B cell (primary cell): ENCODE results near the gene SCO2. TPM values are rescaled to one million over a fixed set of nuclear protein-coding genes. Genes with fewer than 3 reads are reported as not detected.

Source experiments
- ATAC-seq: fragments of 200-7000 bp; cut with Tn5 transposase; one replicate; pipeline ENCODE4 v1.10.0; 2021; ENCODE audit warnings: low read depth, mild to moderate bottlenecking, moderate number of reproducible peaks, moderate library complexity
- CTCF ChIA-PET: fragments of 350-600 bp; sonication (Branson Sonifier 250); formaldehyde crosslinking; loops from one replicate; lab custom pipeline; 2021; ENCODE audit warnings: antibody characterized with exemption, inconsistent platforms; lab: Charles Lee
- POLR2A ChIA-PET: fragments of 350-600 bp; sonication (Branson Sonifier 250); formaldehyde crosslinking; loops from one replicate; lab custom pipeline; 2021; ENCODE audit warnings: antibody characterized with exemption; lab: Charles Lee
- DNase-seq: peaks from one replicate; pipeline ENCODE4 v3.0.0; 2013
- H2AFZ ChIP-seq: 2 replicates; pipeline ENCODE4 v1.6.1; 2012; ENCODE audit warnings: mild to moderate bottlenecking, low read depth, low read length; ENCODE audit not compliant: insufficient read depth, poor library complexity, severe bottlenecking
- H3K27ac ChIP-seq, 2 donors: 1 replicate in 1 of 2; 2 replicates in 1 of 2; pipeline ENCODE4 v1.5.1; 2012 to 2013; ENCODE audit warnings: low read length in 2 of 2, mild to moderate bottlenecking in 2 of 2, moderate library complexity in 1 of 2
- H3K27me3 ChIP-seq, 4 experiments: fragments of 200-600 bp in 1 of 4; sonication (generic) in 1 of 4; replicated peaks in 1 of 4; 1 replicate in 2 of 4; 2 replicates in 2 of 4; pipeline versions ENCODE4 v1.6.1 to v1.7.0; 2013 to 2016; ENCODE audit warnings: low read length in 3 of 4, mild to moderate bottlenecking in 2 of 4, mixed read lengths in 1 of 4, moderate library complexity in 1 of 4; ENCODE audit not compliant: insufficient read depth in 4 of 4, control insufficient read depth in 3 of 4; ENCODE audit errors: control extremely low read depth in 1 of 4
- H3K36me3 ChIP-seq, 2 experiments: replicated peaks in 1 of 2; 1 replicate in 1 of 2; 2 replicates in 1 of 2; pipeline versions ENCODE4 v1.6.1 to v1.7.1; 2013; ENCODE audit warnings: low read length in 1 of 2; ENCODE audit not compliant: insufficient read depth in 2 of 2, control insufficient read depth in 1 of 2; ENCODE audit errors: control extremely low read depth in 1 of 2, extremely low read depth in 1 of 2
- H3K4me1 ChIP-seq, 2 donors: fragments of 200-600 bp in 1 of 2; sonication (generic) in 1 of 2; 1 replicate in 1 of 2; 2 replicates in 1 of 2; pipeline versions ENCODE4 v1.5.1 to v1.6.1; 2013 to 2017; ENCODE audit warnings: low read length in 2 of 2; ENCODE audit not compliant: control insufficient read depth in 2 of 2, insufficient read depth in 2 of 2
- H3K4me2 ChIP-seq: replicated peaks from 2 replicates; pipeline ENCODE3; 2012; ENCODE audit warnings: mild to moderate bottlenecking, low read depth, low read length; ENCODE audit not compliant: poor library complexity, severe bottlenecking
- H3K4me3 ChIP-seq, 5 experiments: fragments of 200-600 bp in 1 of 5; sonication (generic) in 1 of 5; 1 replicate in 3 of 5; 2 replicates in 2 of 5; pipeline versions ENCODE4 v1.5.1 to v1.7.0; 2011 to 2016; ENCODE audit warnings: low read length in 4 of 5, mild to moderate bottlenecking in 4 of 5, low read depth in 2 of 5, control low read depth in 1 of 5, moderate library complexity in 1 of 5; ENCODE audit not compliant: insufficient read depth in 1 of 5; ENCODE audit errors: control extremely low read depth in 1 of 5, extremely low read depth in 1 of 5
- H3K79me2 ChIP-seq: fragments of 200-600 bp; sonication (generic); one replicate; pipeline ENCODE4 v1.6.0; 2016; ENCODE audit warnings: low read length; ENCODE audit not compliant: control insufficient read depth, insufficient read depth
- H3K9ac ChIP-seq: fragments of 200-600 bp; sonication (generic); 2 replicates; pipeline ENCODE4 v1.6.1; 2017; ENCODE audit warnings: mild to moderate bottlenecking, low read length, moderate library complexity
- H3K9me3 ChIP-seq, 3 donors: one replicate each; pipeline versions ENCODE4 v1.6.1 to v1.7.1; 2013; ENCODE audit warnings: low read length in 2 of 3; ENCODE audit not compliant: control insufficient read depth in 2 of 3, insufficient read depth in 1 of 3; ENCODE audit errors: control extremely low read depth in 1 of 3
- H4K20me1 ChIP-seq: 2 replicates; pipeline ENCODE4 v1.6.0; 2012; ENCODE audit warnings: mild to moderate bottlenecking, low read length; ENCODE audit not compliant: insufficient read depth, control insufficient read depth, poor library complexity, severe bottlenecking
- H3K27ac Mint-ChIP-seq: one replicate; pipeline ENCODE4 v1.8.0; 2021; ENCODE audit warnings: mixed read lengths
- H3K27me3 Mint-ChIP-seq: one replicate; pipeline ENCODE4 v1.8.0; 2021; ENCODE audit warnings: mixed read lengths
- H3K4me1 Mint-ChIP-seq: one replicate; pipeline ENCODE4 v1.8.0; 2021; ENCODE audit warnings: mixed read lengths
- H3K4me3 Mint-ChIP-seq: one replicate; pipeline ENCODE4 v1.8.0; 2021; ENCODE audit warnings: mixed read lengths
- H3K9me3 Mint-ChIP-seq: one replicate; pipeline ENCODE4 v1.8.0; 2022; ENCODE audit warnings: mixed read lengths; ENCODE audit not compliant: insufficient read depth
- EZH2 ChIP-seq: IDR thresholded peaks from 2 replicates; pipeline ENCODE4 v1.6.1; 2012; ENCODE audit warnings: borderline replicate concordance, low read depth, mild to moderate bottlenecking, moderate library complexity, low read length; ENCODE audit not compliant: insufficient read depth, poor library complexity, severe bottlenecking
- WGBS: methylation state at CpG from one replicate; pipeline ENCODE4 v1.1.5; 2013; ENCODE audit warnings: missing lambda C conversion rate; ENCODE audit not compliant: insufficient coverage; 5-methylcytosine and 5-hydroxymethylcytosine counted together
- intact Hi-C: fragments of 100-400 bp; cut with micrococcal nuclease; formaldehyde crosslinking; loops from one replicate; pipeline ENCODE4 v1.10.0; 2022
- polyA plus RNA-seq: library from polyadenylated mRNA; depleted of rRNA; stranded (reverse); fragments of >200 nt; gene quantifications from 2 replicates; pipeline ENCODE4 v1.2.3, GENCODE V29; 2012
- total RNA-seq, 2 donors: library from RNA; stranded (reverse); fragments of 120-200 nt in 1 of 2; gene quantifications; 1 replicate in 1 of 2; 2 replicates in 1 of 2; pipeline versions ENCODE4 v1.2.3 to v1.2.4, GENCODE V29; 2013 to 2022
- TF ChIP-seq, protein P1 (sequence below): fragments of 200-600 bp; IDR thresholded peaks from one replicate; pipeline ENCODE4 v1.8.0; 2022; ENCODE audit warnings: antibody characterized with exemption, mild to moderate bottlenecking

SCO2 gene
- total and polyA plus RNA-seq, 2 donors (not counting 1 experiment from before 2014, with no cell fraction given): 1.1 to 14.2 TPM

DNA sequence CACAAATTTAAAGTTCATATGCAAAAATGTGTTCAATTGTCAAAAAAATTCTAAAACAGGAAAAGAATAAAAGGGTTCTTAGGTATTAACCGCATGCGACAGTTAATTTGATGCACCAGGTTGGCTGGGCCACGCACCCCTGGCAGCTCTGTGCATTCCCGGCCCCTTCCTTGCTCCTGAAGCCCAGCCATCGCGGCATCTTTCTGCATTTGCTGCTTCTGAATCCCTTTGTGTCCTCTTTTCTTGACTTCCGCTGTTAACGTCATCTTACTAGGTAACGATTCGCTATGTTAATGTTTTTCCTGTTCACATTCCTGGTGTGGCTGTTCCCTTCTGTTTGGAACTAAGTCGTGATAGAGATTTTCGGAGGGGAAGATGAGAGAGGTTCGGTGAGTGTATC lies 12.4 kb upstream of the SCO2 start:
- no peak for ATAC-seq
- POLR2A ChIA-PET: interaction anchor here (1.5 kb wide), 1 partner anchor 83 kb away, joined by 3 read pairs; no protein-coding TSS in a partner anchor
- H3K9ac ChIP-seq: no peak overlapping the region

DNA sequence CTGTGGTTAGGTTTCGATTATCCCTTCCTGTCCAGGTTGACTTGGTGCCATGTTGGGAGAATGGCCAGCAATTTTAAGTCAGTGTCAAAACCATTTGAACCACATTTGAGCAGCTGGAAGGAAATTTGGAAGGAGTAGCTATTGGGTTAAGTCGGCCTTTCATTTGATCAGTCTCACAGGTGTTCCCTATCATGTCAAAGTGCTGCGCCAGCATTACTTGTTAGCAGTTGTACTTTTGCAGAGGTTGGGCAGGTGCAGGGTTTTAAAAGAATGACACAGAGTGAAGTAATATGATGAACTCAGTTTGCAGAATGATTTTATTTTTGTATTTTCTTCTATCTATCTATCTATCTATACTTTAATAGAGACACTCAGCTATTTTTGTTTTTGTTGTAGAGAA lies 10.8 kb upstream of the SCO2 start:
- no peak overlapping the region for H3K4me3 Mint-ChIP-seq
- H3K27me3 ChIP-seq: no peaks in the 10 kb centered on the region
- H2AFZ ChIP-seq: no peak overlapping the region
- no peak for ATAC-seq
- no peak for TF ChIP-seq EZH2
- TF ChIP-seq, protein P1, sequence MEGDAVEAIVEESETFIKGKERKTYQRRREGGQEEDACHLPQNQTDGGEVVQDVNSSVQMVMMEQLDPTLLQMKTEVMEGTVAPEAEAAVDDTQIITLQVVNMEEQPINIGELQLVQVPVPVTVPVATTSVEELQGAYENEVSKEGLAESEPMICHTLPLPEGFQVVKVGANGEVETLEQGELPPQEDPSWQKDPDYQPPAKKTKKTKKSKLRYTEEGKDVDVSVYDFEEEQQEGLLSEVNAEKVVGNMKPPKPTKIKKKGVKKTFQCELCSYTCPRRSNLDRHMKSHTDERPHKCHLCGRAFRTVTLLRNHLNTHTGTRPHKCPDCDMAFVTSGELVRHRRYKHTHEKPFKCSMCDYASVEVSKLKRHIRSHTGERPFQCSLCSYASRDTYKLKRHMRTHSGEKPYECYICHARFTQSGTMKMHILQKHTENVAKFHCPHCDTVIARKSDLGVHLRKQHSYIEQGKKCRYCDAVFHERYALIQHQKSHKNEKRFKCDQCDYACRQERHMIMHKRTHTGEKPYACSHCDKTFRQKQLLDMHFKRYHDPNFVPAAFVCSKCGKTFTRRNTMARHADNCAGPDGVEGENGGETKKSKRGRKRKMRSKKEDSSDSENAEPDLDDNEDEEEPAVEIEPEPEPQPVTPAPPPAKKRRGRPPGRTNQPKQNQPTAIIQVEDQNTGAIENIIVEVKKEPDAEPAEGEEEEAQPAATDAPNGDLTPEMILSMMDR: no peak
- no peaks in the 10 kb centered on the region for H3K36me3 ChIP-seq
- H4K20me1 ChIP-seq: no peaks in the 10 kb centered on the region
- H3K4me3 ChIP-seq: no peak overlapping the region
- H3K4me1 Mint-ChIP-seq: peaks cover 58% of the 10 kb centered on the region
- no peak overlapping the region for H3K9ac ChIP-seq
- ChIA-PET CTCF (interaction anchor here (0.8 to 6.0 kb wide), 3 partner anchors 9 to 64 kb away, joined by 3 to 81 read pairs (median 13); partner anchors contain the start of genes SCO2 and TYMP), POLR2A (no interaction called here)
- H3K79me2 ChIP-seq: peaks cover 14% of the 10 kb centered on the region
- H3K27ac ChIP-seq: peak overlapping the region in 1 of 2 donors; percentile 96
- H3K27me3 Mint-ChIP-seq: no peaks in the 10 kb centered on the region
- peaks cover 44 to 67% of the 10 kb centered on the region in 2 donors for H3K4me1 ChIP-seq
- H3K9me3 Mint-ChIP-seq: no peaks in the 10 kb centered on the region
- H3K27ac Mint-ChIP-seq: peak overlapping the region; percentile 46
- 91% methylated on average over 2 of the region's 3 CpGs for WGBS
- intact Hi-C loops: no loop called here
- H3K9me3 ChIP-seq: no peaks in the 10 kb centered on the region
- no peak overlapping the region for H3K4me2 ChIP-seq
- DNase-seq: no peak

More for the DNA sequence above, 12.4 kb upstream of the SCO2 start:
- H3K4me2 ChIP-seq: no peak overlapping the region
- no peaks in the 10 kb centered on the region for H4K20me1 ChIP-seq
- no peaks in the 10 kb centered on the region for H3K27me3 ChIP-seq
- DNase-seq: no peak
- CTCF ChIA-PET: interaction anchor here (3.7 to 6.0 kb wide), 2 partner anchors 10 to 83 kb away, joined by 23 to 81 read pairs; partner anchors contain the start of genes SCO2 and TYMP
- no peaks in the 10 kb centered on the region for H3K36me3 ChIP-seq
- 94% methylated on average over 13 of the region's 13 CpGs for WGBS
- H3K4me1 Mint-ChIP-seq: peaks cover 68% of the 10 kb centered on the region
- peak overlapping the region; percentile 95 to 96 for H3K27ac ChIP-seq
- H3K79me2 ChIP-seq: peaks cover 7% of the 10 kb centered on the region
- peaks cover 39 to 72% of the 10 kb centered on the region in 2 donors for H3K4me1 ChIP-seq
- no peaks in the 10 kb centered on the region for H3K9me3 ChIP-seq
- H3K4me3 Mint-ChIP-seq: peak overlapping the region; percentile 56
- peak overlapping the region; percentile 92 for H3K27ac Mint-ChIP-seq
- intact Hi-C loops: loop anchor here (2.0 kb wide), 1 partner anchor 25 kb away; the partner anchor contains the start of gene SYCE3
- TF ChIP-seq, protein P1: no peak
- TF ChIP-seq EZH2: no peak
- no peaks in the 10 kb centered on the region for H3K9me3 Mint-ChIP-seq
- H3K4me3 ChIP-seq: no peak overlapping the region
- H2AFZ ChIP-seq: peak overlapping the region; percentile 32
- H3K27me3 Mint-ChIP-seq: no peaks in the 10 kb centered on the region
